T-helper 22 cell (primary cell): ENCODE data around the gene BRD7.

ENCODE experiments used
- DNase-seq: peaks from one replicate; pipeline ENCODE4 v3.0.0-alpha.2; 2020; ENCODE audit warnings: low read depth

BRD7 gene

GRCh38 chr16:50318796-50319578, 49.8 kb downstream of the BRD7 start:
- DNase-seq = no peak

GRCh38 chr16:50316848-50317630, 51.7 kb downstream of the BRD7 start:
- no peak for DNase-seq

- DNase-seq = no peak
These were observed 52.5 kb downstream of the BRD7 start for GRCh38 chr16:50316102-50316847.

- no peak for DNase-seq
These were observed 53.3 kb downstream of the BRD7 start for GRCh38 chr16:50315346-50315997.

GRCh38 chr16:50314665-50315064, 54.1 kb downstream of the BRD7 start:
- DNase-seq = no peak

GRCh38 chr16:50313596-50314478, 55.0 kb downstream of the BRD7 start:
- peak; percentile 27 for DNase-seq

GRCh38 chr16:50311891-50312501, 56.8 kb downstream of the BRD7 start:
- no peak for DNase-seq

- no peak for DNase-seq
These were observed 57.7 kb downstream of the BRD7 start for GRCh38 chr16:50311134-50311528.

- no peak for DNase-seq
These were observed 58.3 kb downstream of the BRD7 start for GRCh38 chr16:50310308-50311133.

GRCh38 chr16:50309527-50310307, 59.1 kb downstream of the BRD7 start:
- DNase-seq = no peak

- DNase-seq = no peak
These were observed 59.6 kb downstream of the BRD7 start for GRCh38 chr16:50309156-50309526.

- DNase-seq = no peak
These were observed 60.4 kb downstream of the BRD7 start for GRCh38 chr16:50308237-50308965.

- DNase-seq = no peak
These were observed 62.5 kb downstream of the BRD7 start for GRCh38 chr16:50306287-50306686.

- DNase-seq = no peak
These were observed 63.2 kb downstream of the BRD7 start for GRCh38 chr16:50305441-50306061.

- no peak for DNase-seq
These were observed 64.0 kb downstream of the BRD7 start for GRCh38 chr16:50304467-50305440.

GRCh38 chr16:50303605-50304466, 65.0 kb downstream of the BRD7 start:
- no peak for DNase-seq
